ENCODE data around the gene TC2N. TPM values are rescaled to one million over a fixed set of nuclear protein-coding genes. Genes with fewer than 3 reads are reported as not detected.

TC2N gene
- total RNA-seq, 4 donors from 2014 or later = 3.2 to 11.9 (median 7.2) TPM

DNA sequence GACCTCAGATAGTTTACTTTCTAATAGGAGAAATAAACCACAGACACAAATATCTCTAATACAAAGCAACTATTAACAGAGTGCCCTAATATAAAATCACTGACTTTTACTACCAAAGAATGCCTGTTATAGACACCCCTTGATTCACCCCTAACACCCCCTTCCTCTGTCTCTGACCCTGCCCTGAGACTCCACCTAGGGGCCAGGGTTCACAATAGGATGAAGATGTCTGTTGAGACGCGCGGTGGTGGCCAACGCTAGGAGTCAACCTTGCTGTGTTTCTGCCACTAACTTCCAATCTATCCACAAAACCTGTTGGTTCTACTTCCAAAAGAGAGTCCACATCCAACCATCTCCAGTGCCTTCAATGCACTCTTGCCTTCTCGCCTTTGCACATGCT lies 10.9 kb upstream of the TC2N start:
- in situ Hi-C loops (cut with MboI; ENCODE audit: low sequenced_read_pairs in 4 of 4) (no loop called here), intact Hi-C loops (cut with DNase I; ENCODE audit: low total_unique reads) (loop anchor here (10.0 kb wide), 1 partner anchor 93 kb away; no protein-coding TSS in a partner anchor)
- H3K4me1 ChIP-seq = peaks cover 0 to under 1% of the 10 kb centered on the region in 2 donors
- H3K27me3 ChIP-seq = peaks cover 0 to 5% (median 0%) of the 10 kb centered on the region in 3 donors
- no peaks in the 10 kb centered on the region for H3K9me3 ChIP-seq
- DNase-seq (no peak), ATAC-seq (no peak)
- no peaks in the 10 kb centered on the region for H3K36me3 ChIP-seq
- TF ChIP-seq, protein P1, sequence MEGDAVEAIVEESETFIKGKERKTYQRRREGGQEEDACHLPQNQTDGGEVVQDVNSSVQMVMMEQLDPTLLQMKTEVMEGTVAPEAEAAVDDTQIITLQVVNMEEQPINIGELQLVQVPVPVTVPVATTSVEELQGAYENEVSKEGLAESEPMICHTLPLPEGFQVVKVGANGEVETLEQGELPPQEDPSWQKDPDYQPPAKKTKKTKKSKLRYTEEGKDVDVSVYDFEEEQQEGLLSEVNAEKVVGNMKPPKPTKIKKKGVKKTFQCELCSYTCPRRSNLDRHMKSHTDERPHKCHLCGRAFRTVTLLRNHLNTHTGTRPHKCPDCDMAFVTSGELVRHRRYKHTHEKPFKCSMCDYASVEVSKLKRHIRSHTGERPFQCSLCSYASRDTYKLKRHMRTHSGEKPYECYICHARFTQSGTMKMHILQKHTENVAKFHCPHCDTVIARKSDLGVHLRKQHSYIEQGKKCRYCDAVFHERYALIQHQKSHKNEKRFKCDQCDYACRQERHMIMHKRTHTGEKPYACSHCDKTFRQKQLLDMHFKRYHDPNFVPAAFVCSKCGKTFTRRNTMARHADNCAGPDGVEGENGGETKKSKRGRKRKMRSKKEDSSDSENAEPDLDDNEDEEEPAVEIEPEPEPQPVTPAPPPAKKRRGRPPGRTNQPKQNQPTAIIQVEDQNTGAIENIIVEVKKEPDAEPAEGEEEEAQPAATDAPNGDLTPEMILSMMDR (IDR thresholded peaks at IDR 0.05 in 4 of 5, conservative IDR thresholded peaks at IDR 0.05 in 1 of 5) = no peak
- no peak for TF ChIP-seq POLR2A (IDR thresholded peaks at IDR 0.05)
- H3K27ac ChIP-seq = no peak overlapping the region
- H3K4me3 ChIP-seq = no peak overlapping the region

DNA sequence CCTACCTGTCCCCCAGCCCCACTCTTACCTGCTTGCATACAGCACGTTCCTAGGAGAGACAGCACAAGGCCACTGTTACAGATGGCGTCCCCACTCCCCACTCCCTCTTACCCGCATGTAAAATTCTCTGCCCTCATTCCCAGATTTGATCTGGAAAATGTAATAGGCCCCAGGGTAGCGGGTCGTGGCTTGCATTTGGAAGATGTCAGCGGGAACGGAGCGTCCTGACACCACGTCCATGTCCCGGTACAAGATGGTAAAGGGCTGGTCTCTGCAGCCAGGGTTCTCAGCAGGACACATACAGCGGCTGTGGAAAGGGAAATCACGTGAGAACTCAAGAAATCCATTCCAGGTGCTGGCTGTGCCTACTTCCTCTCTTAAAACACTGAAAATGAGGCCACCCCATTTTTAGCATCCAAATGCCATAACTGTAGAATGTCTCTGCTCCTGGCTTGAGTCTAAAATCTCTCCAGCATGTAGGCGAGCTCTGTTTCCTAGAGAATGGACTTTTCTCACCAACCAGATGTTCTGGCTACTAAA lies 10.1 kb upstream of the TC2N start:
- no peak for TF ChIP-seq POLR2A (IDR thresholded peaks at IDR 0.05)
- H3K36me3 ChIP-seq = no peaks in the 10 kb centered on the region
- H3K27ac ChIP-seq = no peak overlapping the region
- in situ Hi-C loops (cut with MboI; ENCODE audit: low sequenced_read_pairs in 4 of 4) (no loop called here), intact Hi-C loops (cut with DNase I; ENCODE audit: low total_unique reads) (loop anchor here (10.0 kb wide), 1 partner anchor 93 kb away; no protein-coding TSS in a partner anchor)
- H3K4me1 ChIP-seq = peaks cover 4 to 7% of the 10 kb centered on the region in 2 donors
- no peak overlapping the region for H3K4me3 ChIP-seq
- ATAC-seq (no peak), DNase-seq (no peak)
- H3K27me3 ChIP-seq = peaks cover 0 to 3% (median 0%) of the 10 kb centered on the region in 3 donors
- H3K9me3 ChIP-seq = no peaks in the 10 kb centered on the region

DNA sequence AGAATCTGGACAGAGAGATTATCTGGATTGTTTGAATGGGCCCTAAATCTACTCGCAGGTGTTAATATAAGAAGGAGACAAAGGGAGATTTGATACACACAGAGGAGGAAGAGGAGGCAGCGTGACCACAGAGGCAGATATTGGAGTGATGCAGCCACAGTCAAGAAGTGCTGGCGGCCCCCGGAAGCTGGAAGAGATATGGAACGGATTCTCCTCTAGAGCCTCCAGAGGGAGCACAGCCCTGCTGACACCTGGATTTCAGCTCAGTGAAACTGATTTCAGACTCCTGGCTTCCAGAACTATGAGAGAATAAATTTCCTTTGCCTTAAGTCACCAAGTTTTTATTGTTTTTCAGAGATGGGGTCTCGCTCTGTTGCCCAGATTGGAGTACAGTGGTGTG lies 9.2 kb upstream of the TC2N start:
- in situ Hi-C loops (cut with MboI; ENCODE audit: low sequenced_read_pairs in 4 of 4) (no loop called here), intact Hi-C loops (cut with DNase I; ENCODE audit: low total_unique reads) (loop anchor here (10.0 kb wide), 1 partner anchor 92 kb away; no protein-coding TSS in a partner anchor)
- ATAC-seq = no peak
- Histone ChIP-seq H3K9me3 (no peaks in the 10 kb centered on the region), H3K27me3 (no peaks in the 10 kb centered on the region), H3K4me3 (no peak overlapping the region), H3K4me1 (peaks cover 7 to 11% of the 10 kb centered on the region in 2 donors), H3K36me3 (no peaks in the 10 kb centered on the region), H3K27ac (no peak overlapping the region)
- TF ChIP-seq, protein P1 (IDR thresholded peaks at IDR 0.05 in 4 of 5, conservative IDR thresholded peaks at IDR 0.05 in 1 of 5) = no peak
- no peak for TF ChIP-seq POLR2A (IDR thresholded peaks at IDR 0.05)
- DNase-seq = no peak

GRCh38 chr14:91875525-91876286 lies 8.4 kb upstream of the TC2N start:
- intact Hi-C loops (cut with DNase I; ENCODE audit: low total_unique reads) (loop anchor here (10.0 kb wide), 1 partner anchor 91 kb away; no protein-coding TSS in a partner anchor), in situ Hi-C loops (cut with MboI; ENCODE audit: low sequenced_read_pairs in 4 of 4) (no loop called here)
- DNase-seq (no peak), ATAC-seq (no peak)
- H3K9me3 ChIP-seq = no peaks in the 10 kb centered on the region
- TF ChIP-seq, protein P1 (IDR thresholded peaks at IDR 0.05 in 4 of 5, conservative IDR thresholded peaks at IDR 0.05 in 1 of 5) = no peak
- no peak for TF ChIP-seq POLR2A (IDR thresholded peaks at IDR 0.05)
- H3K27ac ChIP-seq = no peak overlapping the region
- no peak overlapping the region for H3K4me3 ChIP-seq
- no peaks in the 10 kb centered on the region for H3K36me3 ChIP-seq
- H3K27me3 ChIP-seq = no peaks in the 10 kb centered on the region
- H3K4me1 ChIP-seq = peaks cover 7 to 11% of the 10 kb centered on the region in 2 donors
